H9 (cell line): ENCODE data around the gene ZYG11A. TPM values are rescaled to one million over a fixed set of nuclear protein-coding genes. Genes with fewer than 3 reads are reported as not detected.

Experiments used
- DNase-seq: peaks from one replicate; pipeline ENCODE4 v3.0.0-alpha.2; 2017
- H2AFZ ChIP-seq: one replicate; pipeline ENCODE4 v1.6.1; 2013; ENCODE audit warnings: mild to moderate bottlenecking, low read length, control low read depth, moderate library complexity
- H2AK5ac ChIP-seq: 2 replicates; pipeline ENCODE4 v1.6.1; 2013; ENCODE audit warnings: low read length, control low read depth, mixed read lengths; ENCODE audit not compliant: insufficient read length
- H2BK120ac ChIP-seq: one replicate; pipeline ENCODE4 v1.6.1; 2013; ENCODE audit warnings: low read depth, mild to moderate bottlenecking, low read length, control low read depth, inconsistent platforms; ENCODE audit not compliant: poor library complexity, severe bottlenecking
- H2BK12ac ChIP-seq: 2 replicates; pipeline ENCODE4 v1.6.1; 2013; ENCODE audit warnings: low read length, control low read depth, mixed read lengths, low read depth; ENCODE audit not compliant: insufficient read length
- H2BK15ac ChIP-seq: 2 replicates; pipeline ENCODE4 v1.6.1; 2013; ENCODE audit warnings: low read depth, low read length, control low read depth
- H2BK20ac ChIP-seq: one replicate; pipeline ENCODE4 v1.6.1; 2013; ENCODE audit warnings: low read depth, mild to moderate bottlenecking, low read length, control low read depth, inconsistent platforms; ENCODE audit not compliant: poor library complexity, severe bottlenecking
- H2BK5ac ChIP-seq: 2 replicates; pipeline ENCODE4 v1.6.1; 2013; ENCODE audit warnings: low read length, control low read depth, mixed read lengths; ENCODE audit not compliant: insufficient read length
- H3K14ac ChIP-seq: 2 replicates; pipeline ENCODE4 v1.6.1; 2013; ENCODE audit warnings: low read length, control low read depth; ENCODE audit not compliant: insufficient read depth
- H3K18ac ChIP-seq: 2 replicates; pipeline ENCODE4 v1.6.1; 2013; ENCODE audit warnings: low read depth, mild to moderate bottlenecking, mixed read lengths, low read length, control low read depth; ENCODE audit not compliant: insufficient read length
- H3K23ac ChIP-seq: 2 replicates; pipeline ENCODE4 v1.6.1; 2013; ENCODE audit warnings: low read length, control low read depth, mixed read lengths, low read depth; ENCODE audit not compliant: insufficient read length
- H3K23me2 ChIP-seq: 2 replicates; pipeline ENCODE4 v1.6.1; 2013; ENCODE audit warnings: low read depth, mild to moderate bottlenecking, mixed read lengths, low read length, control low read depth; ENCODE audit not compliant: insufficient read length, poor library complexity, severe bottlenecking
- H3K27ac ChIP-seq: 2 replicates; pipeline ENCODE4 v1.5.1; 2013; ENCODE audit warnings: low read length, control low read depth, mixed read lengths, low read depth; ENCODE audit not compliant: insufficient read length
- H3K27me3 ChIP-seq: 2 replicates; pipeline ENCODE4 v1.6.1; 2013; ENCODE audit warnings: low read length, control low read depth, inconsistent platforms; ENCODE audit not compliant: insufficient read depth
- H3K4ac ChIP-seq: 2 replicates; pipeline ENCODE4 v1.6.1; 2013; ENCODE audit warnings: low read depth, mild to moderate bottlenecking, control low read depth, inconsistent platforms, low read length, moderate library complexity
- H3K4me1 ChIP-seq: 2 replicates; pipeline ENCODE4 v1.6.1; 2013; ENCODE audit warnings: low read length, control low read depth, inconsistent platforms; ENCODE audit not compliant: insufficient read depth
- H3K4me2 ChIP-seq: 2 replicates; pipeline ENCODE4 v1.6.1; 2013; ENCODE audit warnings: low read length, control low read depth, mixed read lengths; ENCODE audit not compliant: insufficient read length, insufficient read depth
- H3K56ac ChIP-seq: 2 replicates; pipeline ENCODE4 v1.6.1; 2013; ENCODE audit warnings: low read depth, mild to moderate bottlenecking, mixed read lengths, low read length, control low read depth; ENCODE audit not compliant: insufficient read length
- H3K79me1 ChIP-seq: 2 replicates; pipeline ENCODE4 v1.6.1; 2013; ENCODE audit warnings: low read depth, mild to moderate bottlenecking, moderate library complexity, low read length, control low read depth, inconsistent platforms; ENCODE audit not compliant: insufficient read depth, poor library complexity, severe bottlenecking
- H3K79me2 ChIP-seq: 2 replicates; pipeline ENCODE4 v1.6.1; 2013; ENCODE audit warnings: low read length, control low read depth, inconsistent platforms; ENCODE audit not compliant: insufficient read depth
- H3K9ac ChIP-seq: 2 replicates; pipeline ENCODE4 v1.6.1; 2013; ENCODE audit warnings: low read length, control low read depth, mixed read lengths; ENCODE audit not compliant: insufficient read length; ENCODE audit errors: extremely low read depth
- H3K9me3 ChIP-seq: one replicate; pipeline ENCODE4 v1.6.1; 2013; ENCODE audit warnings: low read depth, low read length, inconsistent platforms; ENCODE audit not compliant: control insufficient read depth
- H3T11ph ChIP-seq: one replicate; pipeline ENCODE4 v1.6.1; 2013; ENCODE audit warnings: mild to moderate bottlenecking, low read length, control low read depth, inconsistent platforms
- H4K20me1 ChIP-seq: one replicate; pipeline ENCODE4 v1.6.1; 2013; ENCODE audit not compliant: control insufficient read depth, insufficient read length, insufficient read depth
- H4K5ac ChIP-seq: 2 replicates; pipeline ENCODE4 v1.6.1; 2013; ENCODE audit warnings: low read depth, mild to moderate bottlenecking, mixed read lengths, low read length, control low read depth; ENCODE audit not compliant: insufficient read length
- H4K8ac ChIP-seq: replicated peaks from 2 replicates; pipeline ENCODE4 v1.6.1; 2013; ENCODE audit warnings: low read length, control low read depth, mixed read lengths, low read depth; ENCODE audit not compliant: insufficient read length
- H4K91ac ChIP-seq: 2 replicates; pipeline ENCODE4 v1.6.1; 2013; ENCODE audit warnings: low read depth, mild to moderate bottlenecking, moderate library complexity, mixed read lengths, low read length, control low read depth; ENCODE audit not compliant: insufficient read length
- H3K27ac Mint-ChIP-seq, 3 experiments: 2 replicates in 2 of 3; 3 replicates in 1 of 3; pipeline ENCODE4 v1.8.0; 2020 to 2021; ENCODE audit warnings: mixed read lengths in 3 of 3, mild to moderate bottlenecking in 1 of 3, moderate library complexity in 1 of 3
- H3K27me3 Mint-ChIP-seq: 2 replicates; pipeline ENCODE4 v1.8.0; 2021; ENCODE audit warnings: low read depth, mild to moderate bottlenecking, moderate library complexity, mixed read lengths
- H3K36me3 Mint-ChIP-seq, 3 experiments: 2 replicates in 2 of 3; 3 replicates in 1 of 3; pipeline ENCODE4 v1.8.0; 2020 to 2021; ENCODE audit warnings: low read depth in 3 of 3, mixed read lengths in 3 of 3; ENCODE audit not compliant: insufficient read depth in 1 of 3
- H3K4me1 Mint-ChIP-seq, 2 experiments: 2 replicates each; pipeline ENCODE4 v1.8.0; 2020; ENCODE audit warnings: mixed read lengths in 2 of 2
- H3K4me3 Mint-ChIP-seq, 2 experiments: 2 replicates in 1 of 2; 3 replicates in 1 of 2; pipeline ENCODE4 v1.8.0; 2020 to 2021; ENCODE audit warnings: mild to moderate bottlenecking in 2 of 2, mixed read lengths in 2 of 2, moderate library complexity in 1 of 2
- H3K9me3 Mint-ChIP-seq, 2 experiments: 2 replicates in 1 of 2; 3 replicates in 1 of 2; pipeline ENCODE4 v1.8.0; 2020; ENCODE audit warnings: mild to moderate bottlenecking in 2 of 2, mixed read lengths in 2 of 2, moderate library complexity in 1 of 2
- WGBS: extraction: QIAGEN DNeasy Blood & Tissue Kit; methylation state at CpG from one replicate; pipeline ENCODE4 v1.1.7; 2013; ENCODE audit warnings: missing lambda C conversion rate, low lambda C conversion rate, mixed read lengths; ENCODE audit not compliant: insufficient read length; ENCODE audit errors: extremely low coverage; 5-methylcytosine and 5-hydroxymethylcytosine counted together
- total RNA-seq: library from RNA; stranded (reverse); gene quantifications from 2 replicates; pipeline ENCODE4 v1.2.1, GENCODE V29; 2021
- TF ChIP-seq, protein P1 (sequence below): fragments of 200-600 bp; sonication (generic); conservative IDR thresholded peaks from 3 replicates; pipeline ENCODE4 v1.8.0; 2021; ENCODE audit warnings: antibody characterized with exemption, mild to moderate bottlenecking

Gene ZYG11A
- total RNA-seq, 1 experiment from 2014 or later = 2.1 TPM

DNA sequence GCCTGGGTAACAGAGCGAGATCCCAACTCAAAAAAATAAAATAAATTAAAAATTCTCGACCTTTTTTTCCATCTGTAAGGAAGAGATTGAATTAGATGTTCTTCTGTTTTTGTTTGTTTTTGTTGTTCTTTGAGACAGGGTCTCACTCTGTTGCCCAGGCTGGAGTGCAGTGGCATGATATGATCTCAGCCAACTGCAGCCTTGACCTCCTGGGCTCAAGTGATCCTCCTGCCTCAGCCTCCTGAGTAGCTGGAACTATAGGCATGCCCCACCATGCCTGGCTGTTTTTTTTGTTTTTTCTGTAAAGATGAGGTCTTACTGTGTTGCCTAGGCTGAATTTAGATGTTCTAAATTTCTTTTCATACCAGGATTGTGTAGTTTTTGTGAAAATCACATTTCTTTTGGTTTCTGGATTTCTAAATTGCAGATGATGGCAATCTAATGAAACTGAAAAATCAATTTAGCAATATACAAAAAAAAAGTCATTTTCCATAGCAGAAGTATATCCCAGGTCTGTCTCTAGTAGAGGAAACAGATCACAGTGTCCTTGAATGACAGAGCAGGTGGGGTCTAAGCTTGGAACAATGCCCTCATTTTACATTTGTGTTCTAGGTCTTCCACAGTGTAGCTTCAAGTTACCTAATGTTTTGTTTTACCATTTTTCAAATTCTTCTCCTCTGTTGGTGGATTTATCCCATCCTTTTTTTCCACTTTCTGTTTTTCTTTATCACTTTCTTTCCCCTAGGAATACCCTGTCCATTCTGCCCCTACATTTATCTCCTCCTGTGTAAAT lies 20.3 kb downstream of the ZYG11A start:
- Histone ChIP-seq H3K4me2 (no peak overlapping the region), H3K23me2 (no peaks in the 10 kb centered on the region), H2BK15ac (no peak overlapping the region), H2BK120ac (no peak overlapping the region), H2AFZ (no peak overlapping the region), H3K79me2 (no peaks in the 10 kb centered on the region), H3K9me3 (no peaks in the 10 kb centered on the region), H2BK12ac (no peak overlapping the region), H2BK5ac (no peak overlapping the region), H3T11ph (no peak overlapping the region), H4K20me1 (no peaks in the 10 kb centered on the region), H4K8ac (no peak overlapping the region), H3K4me1 (no peaks in the 10 kb centered on the region), H3K9ac (no peak overlapping the region), H3K56ac (no peak overlapping the region), H3K27me3 (no peaks in the 10 kb centered on the region), H4K5ac (no peak overlapping the region), H3K79me1 (no peaks in the 10 kb centered on the region), H3K18ac (no peak overlapping the region), H3K4ac (no peak overlapping the region), H3K23ac (no peak overlapping the region), H3K27ac (no peak overlapping the region), H2AK5ac (no peak overlapping the region), H3K14ac (no peak overlapping the region), H2BK20ac (no peak overlapping the region), H4K91ac (no peak overlapping the region)
- Mint-ChIP-seq H3K4me1 (peaks cover 5 to 8% of the 10 kb centered on the region in 2 experiments), H3K36me3 (0 out of 7 replicates have a peak, but pooled peaks cover 0 to 3% (median 0%) of the 10 kb centered on the region in 3 experiments), H3K27me3 (no peaks in the 10 kb centered on the region), H3K4me3 (no peak overlapping the region), H3K27ac (peak overlapping the region in 2 of 3 experiments; percentile 1 to 5; a peak in 1 of 7 replicates), H3K9me3 (no peaks in the 10 kb centered on the region)
- no peak for DNase-seq
- TF ChIP-seq, protein P1, sequence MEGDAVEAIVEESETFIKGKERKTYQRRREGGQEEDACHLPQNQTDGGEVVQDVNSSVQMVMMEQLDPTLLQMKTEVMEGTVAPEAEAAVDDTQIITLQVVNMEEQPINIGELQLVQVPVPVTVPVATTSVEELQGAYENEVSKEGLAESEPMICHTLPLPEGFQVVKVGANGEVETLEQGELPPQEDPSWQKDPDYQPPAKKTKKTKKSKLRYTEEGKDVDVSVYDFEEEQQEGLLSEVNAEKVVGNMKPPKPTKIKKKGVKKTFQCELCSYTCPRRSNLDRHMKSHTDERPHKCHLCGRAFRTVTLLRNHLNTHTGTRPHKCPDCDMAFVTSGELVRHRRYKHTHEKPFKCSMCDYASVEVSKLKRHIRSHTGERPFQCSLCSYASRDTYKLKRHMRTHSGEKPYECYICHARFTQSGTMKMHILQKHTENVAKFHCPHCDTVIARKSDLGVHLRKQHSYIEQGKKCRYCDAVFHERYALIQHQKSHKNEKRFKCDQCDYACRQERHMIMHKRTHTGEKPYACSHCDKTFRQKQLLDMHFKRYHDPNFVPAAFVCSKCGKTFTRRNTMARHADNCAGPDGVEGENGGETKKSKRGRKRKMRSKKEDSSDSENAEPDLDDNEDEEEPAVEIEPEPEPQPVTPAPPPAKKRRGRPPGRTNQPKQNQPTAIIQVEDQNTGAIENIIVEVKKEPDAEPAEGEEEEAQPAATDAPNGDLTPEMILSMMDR = no peak
- no CpG with 5 or more reads among the region's 2 CpGs for WGBS
